GM10248 (cell line): Measurements from ENCODE around the gene CLIC5.

Experiments used
- CTCF ChIA-PET: fragments of 300-600 bp; sonication (Branson Sonifier 250); formaldehyde crosslinking; extraction: SDS; loops from one replicate; lab custom pipeline; 2021; ENCODE audit warnings: antibody characterized with exemption; lab: Yijun Ruan, JAX
- POLR2A ChIA-PET: fragments of 350-650 bp; sonication (Branson Sonifier 250); formaldehyde crosslinking; extraction: SDS; loops from one replicate; lab custom pipeline; 2020; ENCODE audit warnings: antibody characterized with exemption; lab: Yijun Ruan, JAX
- DNase-seq: peaks from one replicate; pipeline ENCODE4 v3.0.0; 2012; ENCODE audit errors: extremely low spot score
- CTCF ChIP-seq: IDR thresholded peaks from 2 replicates; pipeline ENCODE4 v1.5.1; 2012; ENCODE audit warnings: mild to moderate bottlenecking, low read depth; ENCODE audit errors: extremely low read depth, missing control alignments, control extremely low read depth

The CLIC5 gene

GRCh38 chr6:46057792-46058191 is 42.1 kb upstream of the CLIC5 start:
- ChIA-PET CTCF (no interaction called here), POLR2A (no interaction called here)
- DNase-seq: no peak
- no peak for TF ChIP-seq CTCF

GRCh38 chr6:46056906-46057529 is 41.4 kb upstream of the CLIC5 start:
- CTCF ChIA-PET: no interaction called here
- TF ChIP-seq CTCF: no peak
- POLR2A ChIA-PET: no interaction called here
- no peak for DNase-seq

- no peak for DNase-seq
- TF ChIP-seq CTCF: no peak
- CTCF ChIA-PET: no interaction called here
- POLR2A ChIA-PET: no interaction called here
These were observed 38.9 kb upstream of the CLIC5 start for GRCh38 chr6:46054516-46054915.

GRCh38 chr6:46053039-46053933 is 37.6 kb upstream of the CLIC5 start:
- CTCF ChIA-PET: interaction anchor here (1.1 kb wide), 1 partner anchor 15 kb away, joined by 3 read pairs; no protein-coding TSS in a partner anchor
- POLR2A ChIA-PET: no interaction called here
- no peak for DNase-seq
- no peak for TF ChIP-seq CTCF

- DNase-seq: no peak
- ChIA-PET POLR2A (no interaction called here), CTCF (interaction anchor here (1.1 kb wide), 1 partner anchor 14 kb away, joined by 3 read pairs; no protein-coding TSS in a partner anchor)
- TF ChIP-seq CTCF: no peak
These were observed 36.8 kb upstream of the CLIC5 start for GRCh38 chr6:46052479-46052878.

- TF ChIP-seq CTCF: no peak
- ChIA-PET CTCF (no interaction called here), POLR2A (no interaction called here)
- no peak for DNase-seq
These were observed 36.3 kb upstream of the CLIC5 start for GRCh38 chr6:46051962-46052361.
